Stomach (tissue), 9 donors: ENCODE measurements around the gene TMEM45A. TPM values are rescaled to one million over a fixed set of nuclear protein-coding genes. Genes with fewer than 3 reads are reported as not detected.

Experiments used
- DNase-seq, 2 donors: peaks; one replicate each; pipeline versions ENCODE4 v3.0.0 to v3.0.0-alpha.2; 2013 to 2019
- H3K27ac ChIP-seq, 5 donors: fragments of 200-600 bp in 4 of 5; sonication (generic) in 4 of 5; one replicate each; pipeline ENCODE4 v1.5.1; 2013 to 2019; ENCODE audit warnings: mild to moderate bottlenecking in 1 of 5, moderate library complexity in 1 of 5
- H3K27me3 ChIP-seq, 3 donors: fragments of 200-600 bp; sonication (generic); one replicate each; pipeline ENCODE4 v1.5.1; 2017 to 2019; ENCODE audit warnings: mixed run types in 1 of 3
- H3K36me3 ChIP-seq, 4 donors: fragments of 200-600 bp; sonication (generic); 1 replicate in 3 of 4; 2 replicates in 1 of 4; pipeline ENCODE4 v1.5.1; 2016 to 2019
- H3K4me1 ChIP-seq, 4 donors: fragments of 200-600 bp; sonication (generic); one replicate each; pipeline ENCODE4 v1.5.1; 2016 to 2019
- H3K4me3 ChIP-seq, 4 donors: fragments of 200-600 bp; sonication (generic) in 3 of 4; one replicate each; pipeline ENCODE4 v1.5.1; 2016 to 2019; ENCODE audit warnings: mild to moderate bottlenecking in 1 of 4
- H3K9me3 ChIP-seq, 4 donors: fragments of 200-600 bp; sonication (generic); one replicate each; pipeline ENCODE4 v1.5.1; 2016 to 2019
- CTCF ChIP-seq, 7 experiments: fragments of 450-650 bp in 4 of 7; fragments of 200-600 bp in 3 of 7; sonication (generic) in 3 of 7; IDR thresholded peaks; one replicate each; pipeline ENCODE4 v1.5.1; 2016 to 2019; ENCODE audit warnings: antibody characterized with exemption in 7 of 7, control low read depth in 2 of 7, mild to moderate bottlenecking in 1 of 7
- EP300 ChIP-seq: sonication (generic); formaldehyde crosslinking; IDR thresholded peaks from one replicate; pipeline ENCODE4 v1.6.1; 2017; ENCODE audit warnings: antibody characterized with exemption
- POLR2A ChIP-seq, 4 donors: fragments of 450-650 bp; IDR thresholded peaks; one replicate each; pipeline ENCODE4 v1.6.1; 2016; ENCODE audit warnings: antibody characterized with exemption in 4 of 4, control low read depth in 2 of 4, mild to moderate bottlenecking in 1 of 4, moderate library complexity in 1 of 4
- POLR2AphosphoS5 ChIP-seq, 3 donors: sonication (generic); formaldehyde crosslinking; IDR thresholded peaks; one replicate each; pipeline ENCODE4 v1.6.1; 2016; ENCODE audit warnings: antibody characterized with exemption in 3 of 3
- WGBS, 5 donors: extraction: QIAGEN DNeasy Blood & Tissue Kit in 3 of 5; methylation state at CpG; one replicate each; pipeline versions ENCODE4 v1.1.5 to v1.1.7; 2013 to 2018; 5-methylcytosine and 5-hydroxymethylcytosine counted together
- intact Hi-C: fragments of 100-400 bp; cut with DNase I; formaldehyde crosslinking; loops from one replicate; pipeline ENCODE4 v1.15.1; 2023; ENCODE audit warnings: low total_unique reads
- polyA plus RNA-seq, 3 donors: library from polyadenylated mRNA; stranded (reverse); fragments of 200-250 nt; gene quantifications; one replicate each; pipeline ENCODE4 v1.2.3, GENCODE V29; 2013
- total RNA-seq, 5 donors: library from RNA; depleted of rRNA; stranded (reverse); fragments of >200 nt; gene quantifications; one replicate each; pipeline versions ENCODE4 v1.1.0 to v1.2.3, GENCODE V29; 2014 to 2016
- donor health status: healthy with polysubstance abuse.
- donor health status: Bipolar disorder and iron deficiency.
- donor health status: healthy.

TMEM45A gene
- total and polyA plus RNA-seq, 8 donors: 0.72 to 20.2 (median 6.2) TPM; not detected in 1

GRCh38 chr3:100480081-100480480 is 12.3 kb upstream of the TMEM45A start:
- Histone ChIP-seq H3K9me3 (no peaks in the 10 kb centered on the region), H3K4me1 (no peaks in the 10 kb centered on the region), H3K27ac (no peak overlapping the region), H3K27me3 (no peaks in the 10 kb centered on the region), H3K36me3 (no peaks in the 10 kb centered on the region), H3K4me3 (no peak overlapping the region)
- TF ChIP-seq POLR2AphosphoS5 (IDR thresholded peaks at IDR 0.05) (no peak), POLR2A (IDR thresholded peaks at IDR 0.05) (no peak), CTCF (IDR thresholded peaks at IDR 0.05) (no peak), EP300 (no peak)
- 75 to 100% (median 89%) methylated on average over 5 of the region's 5 CpGs for WGBS, 5 donors
- no peak for DNase-seq
- intact Hi-C loops: no loop called here

- Histone ChIP-seq H3K36me3 (no peaks in the 10 kb centered on the region), H3K4me1 (no peaks in the 10 kb centered on the region), H3K27ac (no peak overlapping the region), H3K27me3 (no peaks in the 10 kb centered on the region), H3K4me3 (no peak overlapping the region), H3K9me3 (no peaks in the 10 kb centered on the region)
- TF ChIP-seq POLR2A (IDR thresholded peaks at IDR 0.05) (no peak), EP300 (no peak), POLR2AphosphoS5 (IDR thresholded peaks at IDR 0.05) (no peak), CTCF (IDR thresholded peaks at IDR 0.05) (no peak)
- intact Hi-C loops: no loop called here
- WGBS, 5 donors: 46 to 75% (median 54%) methylated on average over 2 of the region's 2 CpGs
- no peak for DNase-seq
Observed at GRCh38 chr3:100482176-100482575, 10.2 kb upstream of the TMEM45A start.

GRCh38 chr3:100483529-100483928 is 8.9 kb upstream of the TMEM45A start:
- 90 to 98% (median 97%) methylated on average over 1 of the region's 1 CpG for WGBS, 5 donors

GRCh38 chr3:100486808-100487207 is 5.6 kb upstream of the TMEM45A start:
- H3K36me3 ChIP-seq: no peaks in the 10 kb centered on the region
- WGBS, 5 donors: 83 to 100% (median 93%) methylated on average over 2 of the region's 2 CpGs
- H3K4me1 ChIP-seq: peaks cover 2 to 5% (median 3%) of the 10 kb centered on the region in 4 donors
- no peak for DNase-seq
- intact Hi-C loops: no loop called here
- H3K27me3 ChIP-seq: no peaks in the 10 kb centered on the region
- H3K27ac ChIP-seq: no peak overlapping the region
- TF ChIP-seq CTCF (IDR thresholded peaks at IDR 0.05) (no peak), EP300 (no peak), POLR2A (IDR thresholded peaks at IDR 0.05) (no peak), POLR2AphosphoS5 (IDR thresholded peaks at IDR 0.05) (no peak)
- no peaks in the 10 kb centered on the region for H3K9me3 ChIP-seq
- H3K4me3 ChIP-seq: no peak overlapping the region

More at GRCh38 chr3:100483529-100483928, 8.9 kb upstream of the TMEM45A start:
- TF ChIP-seq CTCF (IDR thresholded peaks at IDR 0.05) (no peak), EP300 (no peak), POLR2AphosphoS5 (IDR thresholded peaks at IDR 0.05) (no peak), POLR2A (IDR thresholded peaks at IDR 0.05) (no peak)
- Histone ChIP-seq H3K4me3 (no peak overlapping the region), H3K9me3 (no peaks in the 10 kb centered on the region), H3K36me3 (no peaks in the 10 kb centered on the region), H3K27me3 (no peaks in the 10 kb centered on the region), H3K4me1 (no peaks in the 10 kb centered on the region), H3K27ac (no peak overlapping the region)
- intact Hi-C loops: no loop called here
- DNase-seq: no peak
